ENCODE data around the gene MPHOSPH6. TPM values are rescaled to one million over a fixed set of nuclear protein-coding genes. Genes with fewer than 3 reads are reported as not detected.

The MPHOSPH6 gene
- total RNA-seq, 3 donors from 2014 or later: 16.4 to 23.8 (median 20.8) TPM

DNA sequence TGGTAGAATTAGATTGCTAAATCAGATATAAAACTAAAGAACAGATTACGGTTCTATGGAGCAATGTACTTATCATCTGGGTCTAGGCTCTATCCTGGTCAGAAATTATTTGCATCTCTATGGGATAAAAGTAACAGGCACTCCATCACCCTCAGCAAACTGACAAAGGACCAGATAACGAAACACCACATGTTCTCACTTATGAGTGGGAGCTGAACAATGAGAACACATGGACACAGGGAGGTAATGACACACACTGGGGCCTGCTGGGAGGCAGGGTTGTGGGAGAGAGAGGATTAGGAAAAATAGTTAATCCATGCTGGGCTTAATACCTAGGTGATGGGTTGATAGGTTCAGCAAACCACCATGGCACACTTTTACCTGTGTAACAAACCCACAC lies 61.9 kb downstream of the MPHOSPH6 start:
- Histone ChIP-seq H3K4me3 (no peak overlapping the region), H3K36me3 (ENCODE audit: low read depth) (no peaks in the 10 kb centered on the region), H3K9me3 (no peaks in the 10 kb centered on the region), H3K4me1 (ENCODE audit: low read depth) (no peaks in the 10 kb centered on the region)
- no peak for DNase-seq
- intact Hi-C loops (cut with DNase I, micrococcal nuclease): no loop called here
- no peak for ATAC-seq
- TF ChIP-seq CTCF (IDR thresholded peaks at IDR 0.05): no peak

DNA sequence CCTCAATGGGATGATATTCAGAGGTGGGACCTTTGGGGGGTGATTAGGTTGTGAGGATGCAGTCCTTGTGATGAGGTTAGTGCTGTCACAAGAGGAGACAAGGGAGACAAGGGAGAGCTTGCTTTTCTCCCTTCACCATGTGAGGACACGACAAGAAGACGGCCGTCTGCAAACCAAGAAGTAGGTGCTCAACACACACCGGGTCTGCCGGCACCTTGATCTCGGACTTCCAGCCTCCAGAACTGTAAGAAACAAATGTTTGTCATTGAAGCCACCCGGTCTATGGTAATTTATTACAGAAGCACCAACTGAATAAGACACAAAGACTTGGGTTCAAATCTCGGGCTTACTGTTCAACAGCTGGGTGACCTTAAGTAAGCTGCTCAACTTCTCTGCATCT lies 64.9 kb downstream of the MPHOSPH6 start:
- H3K4me1 ChIP-seq (ENCODE audit: low read depth): no peaks in the 10 kb centered on the region
- ATAC-seq (no peak), DNase-seq (no peak)

More for the DNA sequence above, 64.9 kb downstream of the MPHOSPH6 start:
- intact Hi-C loops (cut with DNase I, micrococcal nuclease): no loop called here
- no peaks in the 10 kb centered on the region for H3K36me3 ChIP-seq (ENCODE audit: low read depth)
- no peak for TF ChIP-seq CTCF (IDR thresholded peaks at IDR 0.05)
- no peak overlapping the region for H3K4me3 ChIP-seq
- no peaks in the 10 kb centered on the region for H3K9me3 ChIP-seq

Other genes starting within 250 kb of the MPHOSPH6 start
- 10 to 100 TPM in 1 of 3 donors, 1 to 10 TPM in 2; 5.9 to 14.0 (median 6.7) TPM for gene SDR42E1, start 158.8 kb downstream of the MPHOSPH6 start, total RNA-seq
- 100 to 1,000 TPM in 1 of 3 donors, 10 to 100 TPM in 2; 38.6 to 211 (median 45.5) TPM for gene HSD17B2, start 135.0 kb downstream of the MPHOSPH6 start, total RNA-seq